ENCODE data around the gene EPSTI1.

EPSTI1 gene

GRCh38 chr13:42849200-42849599 is 142.8 kb downstream of the EPSTI1 start:
- DNase-seq (ENCODE audit: low read depth in 2 of 2): no peak

- no peak for DNase-seq (ENCODE audit: low read depth in 2 of 2)
Measured at GRCh38 chr13:42847891-42848663, 144.0 kb downstream of the EPSTI1 start.

GRCh38 chr13:42836930-42837690 is 154.9 kb downstream of the EPSTI1 start:
- DNase-seq (ENCODE audit: low read depth in 2 of 2): no peak
